CD14-positive monocyte (primary cell): ENCODE measurements around the gene CLN6. TPM values are rescaled to one million over a fixed set of nuclear protein-coding genes. Genes with fewer than 3 reads are reported as not detected.

Experiments
- DNase-seq, 3 donors: peaks; one replicate each; pipeline ENCODE4 v3.0.0-alpha.2; 2011 to 2022
- H2AFZ ChIP-seq: 2 replicates; pipeline ENCODE4 v1.6.0; 2012; ENCODE audit warnings: mild to moderate bottlenecking, low read depth, low read length, inconsistent platforms; ENCODE audit not compliant: insufficient read depth, poor library complexity, severe bottlenecking
- H3K27ac ChIP-seq, 2 donors: 1 replicate in 1 of 2; 2 replicates in 1 of 2; pipeline ENCODE4 v1.5.1; 2012 to 2013; ENCODE audit warnings: low read length in 2 of 2, control low read depth in 1 of 2, inconsistent platforms in 1 of 2, low read depth in 1 of 2, mild to moderate bottlenecking in 1 of 2
- H3K27me3 ChIP-seq, 2 donors: one replicate each; pipeline versions ENCODE4 v1.6.0 to v1.6.1; 2011 to 2013; ENCODE audit warnings: low read length in 2 of 2; ENCODE audit not compliant: control insufficient read depth in 2 of 2, insufficient read depth in 2 of 2
- H3K36me3 ChIP-seq, 2 donors: replicated peaks in 1 of 2; 1 replicate in 1 of 2; 2 replicates in 1 of 2; pipeline versions ENCODE4 v1.5.1 to v1.6.1; 2012 to 2013; ENCODE audit warnings: low read length in 2 of 2, control low read depth in 1 of 2, inconsistent platforms in 1 of 2, mild to moderate bottlenecking in 1 of 2; ENCODE audit not compliant: insufficient read depth in 2 of 2, control insufficient read depth in 1 of 2
- H3K4me1 ChIP-seq, 2 donors: 1 replicate in 1 of 2; 2 replicates in 1 of 2; pipeline versions ENCODE4 v1.5.1 to v1.6.1; 2012 to 2013; ENCODE audit warnings: low read length in 2 of 2, control low read depth in 1 of 2, inconsistent platforms in 1 of 2, mild to moderate bottlenecking in 1 of 2, moderate library complexity in 1 of 2; ENCODE audit not compliant: insufficient read depth in 2 of 2, control insufficient read depth in 1 of 2
- H3K4me2 ChIP-seq: replicated peaks from 2 replicates; pipeline ENCODE3; 2012; ENCODE audit warnings: low read length, moderate library complexity, mild to moderate bottlenecking; ENCODE audit not compliant: poor library complexity, severe bottlenecking; ENCODE audit errors: extremely low read depth
- H3K4me3 ChIP-seq, 3 experiments: fragments of 200-600 bp in 1 of 3; sonication (generic) in 1 of 3; replicated peaks in 1 of 3; 1 replicate in 2 of 3; 2 replicates in 1 of 3; pipeline ENCODE4 v1.5.1; 2011 to 2013; ENCODE audit warnings: low read length in 3 of 3, mild to moderate bottlenecking in 3 of 3, control low read depth in 2 of 3, low read depth in 2 of 3, inconsistent platforms in 1 of 3, moderate library complexity in 1 of 3
- H3K79me2 ChIP-seq: 2 replicates; pipeline ENCODE4 v1.6.0; 2012; ENCODE audit warnings: mild to moderate bottlenecking, control low read depth, inconsistent platforms, low read length, moderate library complexity; ENCODE audit not compliant: insufficient read depth
- H3K9ac ChIP-seq: 2 replicates; pipeline ENCODE4 v1.6.0; 2017; ENCODE audit warnings: low read length, mild to moderate bottlenecking; ENCODE audit not compliant: insufficient read depth, poor library complexity, severe bottlenecking
- H3K9me3 ChIP-seq, 2 donors: replicated peaks in 1 of 2; 1 replicate in 1 of 2; 2 replicates in 1 of 2; pipeline versions ENCODE4 v1.5.1 to v1.6.1; 2012 to 2013; ENCODE audit warnings: low read length in 2 of 2, control low read depth in 1 of 2; ENCODE audit not compliant: control insufficient read depth in 1 of 2, insufficient read depth in 1 of 2
- H4K20me1 ChIP-seq: 2 replicates; pipeline ENCODE4 v1.6.0; 2012; ENCODE audit warnings: mild to moderate bottlenecking, low read length, control low read depth, moderate library complexity; ENCODE audit not compliant: insufficient read depth
- H3K27ac Mint-ChIP-seq, 7 donors: one replicate each; pipeline ENCODE4 v1.8.0; 2020; ENCODE audit warnings: mild to moderate bottlenecking in 7 of 7, mixed read lengths in 7 of 7, moderate library complexity in 6 of 7, inconsistent platforms in 2 of 7
- H3K27me3 Mint-ChIP-seq, 3 donors: one replicate each; pipeline ENCODE4 v1.8.0; 2021 to 2022; ENCODE audit warnings: low read depth in 3 of 3, mild to moderate bottlenecking in 3 of 3, mixed read lengths in 3 of 3, moderate library complexity in 3 of 3, inconsistent platforms in 1 of 3
- H3K36me3 Mint-ChIP-seq, 2 donors: one replicate each; pipeline ENCODE4 v1.8.0; 2020; ENCODE audit warnings: mixed read lengths in 2 of 2, inconsistent platforms in 1 of 2, mild to moderate bottlenecking in 1 of 2
- H3K4me1 Mint-ChIP-seq: one replicate; pipeline ENCODE4 v1.8.0; 2020; ENCODE audit warnings: mild to moderate bottlenecking, mixed read lengths
- H3K4me3 Mint-ChIP-seq, 2 donors: one replicate each; pipeline ENCODE4 v1.8.0; 2020; ENCODE audit warnings: mild to moderate bottlenecking in 2 of 2, mixed read lengths in 2 of 2, moderate library complexity in 1 of 2
- H3K9me3 Mint-ChIP-seq, 7 donors: one replicate each; pipeline ENCODE4 v1.8.0; 2020 to 2022; ENCODE audit warnings: mixed read lengths in 7 of 7, mild to moderate bottlenecking in 6 of 7, moderate library complexity in 6 of 7, inconsistent platforms in 2 of 7
- CTCF ChIP-seq: fragments of 200-600 bp; IDR thresholded peaks from one replicate; pipeline ENCODE4 v1.8.0; 2022; ENCODE audit warnings: antibody characterized with exemption, mild to moderate bottlenecking
- WGBS: methylation state at CpG from one replicate; pipeline ENCODE4 v1.1.5; 2013; ENCODE audit warnings: missing lambda C conversion rate; ENCODE audit not compliant: insufficient coverage; 5-methylcytosine and 5-hydroxymethylcytosine counted together
- intact Hi-C, 2 donors: fragments of 100-400 bp; cut with micrococcal nuclease; formaldehyde crosslinking; loops; one replicate each; pipeline versions ENCODE4 v1.15.0 to v1.15.1; 2023
- polyA plus RNA-seq, 3 donors: library from polyadenylated mRNA; depleted of rRNA in 1 of 3; unstranded in 2 of 3; stranded (reverse) in 1 of 3; fragments of 300-500 nt in 2 of 3; fragments of >200 nt in 1 of 3; fragmentation: Illumina TruSeq in 2 of 3; gene quantifications; 1 replicate in 2 of 3; 2 replicates in 1 of 3; pipeline ENCODE4 v1.2.3, GENCODE V29; 2012 to 2021

The CLN6 gene
- polyA plus RNA-seq, 3 donors, result 3.4 to 37.6 (median 4.2) TPM

GRCh38 chr15:68232449-68232848, 2.9 kb upstream of the CLN6 start:
- Histone ChIP-seq H3K4me3 (peak overlapping the region in 1 of 3 experiments; percentile 55), H3K9me3 (no peaks in the 10 kb centered on the region), H3K4me2 (peak overlapping the region; percentile 60), H3K79me2 (peaks cover 28% of the 10 kb centered on the region), H4K20me1 (peaks cover 16% of the 10 kb centered on the region), H3K27ac (peak overlapping the region; percentile 58 to 76), H3K9ac (no peak overlapping the region), H3K4me1 (peaks cover 57 to 67% of the 10 kb centered on the region in 2 donors), H2AFZ (no peak overlapping the region), H3K36me3 (no peaks in the 10 kb centered on the region), H3K27me3 (no peaks in the 10 kb centered on the region)
- no peaks in the 10 kb centered on the region for H3K9me3 Mint-ChIP-seq
- DNase-seq, result peak in 2 of 3 donors; percentile 8 to 42
- peak overlapping the region in 1 of 2 donors; percentile 74 for H3K4me3 Mint-ChIP-seq
- 58% methylated on average over 5 of the region's 6 CpGs for WGBS
- H3K4me1 Mint-ChIP-seq, result peaks cover 42% of the 10 kb centered on the region
- intact Hi-C loops, result no loop called here
- H3K27ac Mint-ChIP-seq, result peak overlapping the region in 6 of 7 donors; percentile 82 to 96 (median 90)
- H3K27me3 Mint-ChIP-seq, result peaks cover 0 to 5% (median 2%) of the 10 kb centered on the region in 3 donors
- TF ChIP-seq CTCF, result no peak
- H3K36me3 Mint-ChIP-seq, result no peaks in the 10 kb centered on the region

- Histone ChIP-seq H2AFZ (no peak overlapping the region), H3K79me2 (peaks cover 40% of the 10 kb centered on the region), H3K27ac (no peak overlapping the region), H3K36me3 (no peaks in the 10 kb centered on the region), H3K4me1 (peaks cover 59 to 67% of the 10 kb centered on the region in 2 donors), H3K4me2 (no peak overlapping the region), H3K9me3 (no peaks in the 10 kb centered on the region), H4K20me1 (peaks cover 19% of the 10 kb centered on the region), H3K27me3 (no peaks in the 10 kb centered on the region), H3K4me3 (no peak overlapping the region), H3K9ac (no peak overlapping the region)
- Mint-ChIP-seq H3K27me3 (peaks cover 0 to 5% (median 2%) of the 10 kb centered on the region in 3 donors), H3K36me3 (peaks cover 0 to 6% of the 10 kb centered on the region in 2 donors), H3K4me3 (no peak overlapping the region), H3K9me3 (no peaks in the 10 kb centered on the region), H3K27ac (peak overlapping the region in 2 of 7 donors; percentile 10 to 63), H3K4me1 (peaks cover 43% of the 10 kb centered on the region)
- WGBS, result 97% methylated on average over 4 of the region's 9 CpGs
- no peak for TF ChIP-seq CTCF
- intact Hi-C loops, result no loop called here
- no peak for DNase-seq
Measured at GRCh38 chr15:68231102-68231818, 1.7 kb upstream of the CLN6 start.
